WERI-Rb-1 (cell line): Measurements from ENCODE around the gene SERBP1.
"Not testable (repeated sequence)": the region's sequence is repeated elsewhere in the genome, so short reads cannot be mapped to it uniquely, and the experiment has no call there.

Source experiments
- DNase-seq: peaks from one replicate; pipeline ENCODE4 v3.0.0-alpha.2; 2020
- H3K27ac ChIP-seq: fragments of 250-450 bp; sonication (Bioruptor Pico); 2 replicates; pipeline ENCODE4 v1.5.1; 2020; ENCODE audit warnings: mild to moderate bottlenecking, moderate library complexity
- H3K27me3 ChIP-seq: fragments of 250-450 bp; sonication (Bioruptor Pico); 2 replicates; pipeline ENCODE4 v1.5.1; 2021; ENCODE audit warnings: mild to moderate bottlenecking, low read depth, moderate library complexity; ENCODE audit not compliant: insufficient read depth, severe bottlenecking
- H3K36me3 ChIP-seq: fragments of 250-450 bp; sonication (Bioruptor Pico); 2 replicates; pipeline ENCODE4 v1.5.1; 2020; ENCODE audit warnings: mild to moderate bottlenecking, moderate library complexity
- H3K4me3 ChIP-seq: 2 replicates; pipeline ENCODE4 v1.5.1; 2011; ENCODE audit warnings: low read depth, mild to moderate bottlenecking, control low read depth, low read length
- H3K9me3 ChIP-seq: fragments of 250-450 bp; sonication (Bioruptor Pico); 2 replicates; pipeline ENCODE4 v1.5.1; 2021; ENCODE audit warnings: mild to moderate bottlenecking, moderate library complexity; ENCODE audit not compliant: severe bottlenecking
- TF ChIP-seq, protein P1 (sequence below): IDR thresholded peaks from 2 replicates; pipeline ENCODE4 v1.5.1; 2011; ENCODE audit warnings: low read depth, mild to moderate bottlenecking, control low read depth, inconsistent platforms, low read length

The SERBP1 gene

DNA sequence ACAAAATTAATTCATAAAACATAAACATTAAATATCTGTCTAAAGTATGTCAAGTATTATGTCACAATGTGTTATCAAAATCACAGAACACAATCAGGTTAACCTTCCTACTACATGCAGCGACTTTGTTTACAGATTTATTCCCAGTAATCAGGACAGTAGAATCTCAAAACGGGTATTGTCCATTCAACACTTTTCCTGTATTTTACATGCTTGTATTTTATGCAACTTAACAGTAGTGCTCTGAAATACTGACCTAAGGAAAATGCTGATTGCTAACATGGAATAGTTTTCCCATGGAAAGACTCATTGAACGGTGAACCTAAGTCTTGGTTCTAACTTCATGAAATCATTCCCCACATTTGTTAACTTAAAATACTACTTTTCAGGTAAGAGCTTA lies 2.3 kb downstream of the SERBP1 start:
- DNase-seq, result no peak
- H3K27me3 ChIP-seq, result no peaks in the 10 kb centered on the region
- no peaks in the 10 kb centered on the region for H3K9me3 ChIP-seq
- no peak overlapping the region for H3K27ac ChIP-seq
- TF ChIP-seq, protein P1, sequence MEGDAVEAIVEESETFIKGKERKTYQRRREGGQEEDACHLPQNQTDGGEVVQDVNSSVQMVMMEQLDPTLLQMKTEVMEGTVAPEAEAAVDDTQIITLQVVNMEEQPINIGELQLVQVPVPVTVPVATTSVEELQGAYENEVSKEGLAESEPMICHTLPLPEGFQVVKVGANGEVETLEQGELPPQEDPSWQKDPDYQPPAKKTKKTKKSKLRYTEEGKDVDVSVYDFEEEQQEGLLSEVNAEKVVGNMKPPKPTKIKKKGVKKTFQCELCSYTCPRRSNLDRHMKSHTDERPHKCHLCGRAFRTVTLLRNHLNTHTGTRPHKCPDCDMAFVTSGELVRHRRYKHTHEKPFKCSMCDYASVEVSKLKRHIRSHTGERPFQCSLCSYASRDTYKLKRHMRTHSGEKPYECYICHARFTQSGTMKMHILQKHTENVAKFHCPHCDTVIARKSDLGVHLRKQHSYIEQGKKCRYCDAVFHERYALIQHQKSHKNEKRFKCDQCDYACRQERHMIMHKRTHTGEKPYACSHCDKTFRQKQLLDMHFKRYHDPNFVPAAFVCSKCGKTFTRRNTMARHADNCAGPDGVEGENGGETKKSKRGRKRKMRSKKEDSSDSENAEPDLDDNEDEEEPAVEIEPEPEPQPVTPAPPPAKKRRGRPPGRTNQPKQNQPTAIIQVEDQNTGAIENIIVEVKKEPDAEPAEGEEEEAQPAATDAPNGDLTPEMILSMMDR, result no peak
- H3K36me3 ChIP-seq, result peaks cover 64% of the 10 kb centered on the region
- H3K4me3 ChIP-seq, result peak overlapping the region; percentile 70

DNA sequence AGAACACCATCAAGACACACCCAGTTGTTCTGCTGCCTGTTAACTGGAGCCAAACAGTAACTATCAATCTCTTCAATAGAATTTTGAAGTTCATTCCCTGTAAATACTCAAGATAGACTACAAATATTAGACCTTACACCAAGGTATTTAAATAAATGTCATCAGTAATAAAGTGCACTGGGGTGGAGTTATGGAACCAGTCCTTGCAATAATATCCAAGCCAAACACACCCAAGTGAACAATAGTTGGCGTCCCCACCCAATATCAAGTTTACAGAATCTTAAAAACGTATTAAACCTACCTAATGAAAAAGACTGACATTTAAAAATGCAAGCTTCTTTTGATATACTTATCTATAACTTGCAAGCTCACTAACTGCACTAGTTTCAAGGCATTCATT lies 2.7 kb downstream of the SERBP1 start:
- peak overlapping the region; percentile 70 for H3K4me3 ChIP-seq
- TF ChIP-seq, protein P1, result no peak
- H3K36me3 ChIP-seq, result peaks cover 68% of the 10 kb centered on the region
- DNase-seq, result no peak
- no peaks in the 10 kb centered on the region for H3K27me3 ChIP-seq
- H3K9me3 ChIP-seq, result no peaks in the 10 kb centered on the region
- no peak overlapping the region for H3K27ac ChIP-seq

DNA sequence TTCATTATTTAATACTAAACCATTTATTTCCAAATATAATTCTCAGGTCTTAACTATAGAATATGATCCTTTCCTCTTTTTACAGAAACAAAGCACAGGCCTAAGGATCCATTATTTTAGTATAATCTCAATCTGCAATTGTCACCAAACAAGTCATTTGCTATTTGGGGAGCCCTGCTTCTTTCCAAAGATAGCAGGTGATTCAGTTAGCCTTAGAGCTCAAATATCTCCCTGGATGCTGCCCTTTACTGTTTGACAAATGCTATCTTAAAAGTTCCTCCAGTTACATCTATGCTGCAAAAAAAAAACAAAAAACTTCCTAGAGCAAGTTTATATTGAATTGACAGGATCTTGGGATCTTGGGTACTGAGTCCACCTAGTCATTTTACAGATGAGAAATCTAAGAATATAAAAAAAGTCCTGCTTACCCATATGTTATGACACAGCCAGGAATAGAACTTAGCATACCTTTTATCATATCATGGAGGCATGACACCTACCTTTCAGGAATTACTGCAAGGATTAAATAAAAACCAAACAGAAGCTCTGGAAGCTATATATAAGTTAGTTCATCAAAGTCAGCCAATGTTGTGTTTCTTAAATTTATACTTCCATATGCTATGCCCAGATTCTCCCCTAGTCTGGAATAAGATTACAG lies 9.2 kb downstream of the SERBP1 start:
- no peaks in the 10 kb centered on the region for H3K27me3 ChIP-seq
- no peak for DNase-seq
- TF ChIP-seq, protein P1, result no peak
- H3K27ac ChIP-seq, result no peak overlapping the region
- no peak overlapping the region for H3K4me3 ChIP-seq
- H3K9me3 ChIP-seq, result no peaks in the 10 kb centered on the region
- H3K36me3 ChIP-seq, result peaks cover 99% of the 10 kb centered on the region

DNA sequence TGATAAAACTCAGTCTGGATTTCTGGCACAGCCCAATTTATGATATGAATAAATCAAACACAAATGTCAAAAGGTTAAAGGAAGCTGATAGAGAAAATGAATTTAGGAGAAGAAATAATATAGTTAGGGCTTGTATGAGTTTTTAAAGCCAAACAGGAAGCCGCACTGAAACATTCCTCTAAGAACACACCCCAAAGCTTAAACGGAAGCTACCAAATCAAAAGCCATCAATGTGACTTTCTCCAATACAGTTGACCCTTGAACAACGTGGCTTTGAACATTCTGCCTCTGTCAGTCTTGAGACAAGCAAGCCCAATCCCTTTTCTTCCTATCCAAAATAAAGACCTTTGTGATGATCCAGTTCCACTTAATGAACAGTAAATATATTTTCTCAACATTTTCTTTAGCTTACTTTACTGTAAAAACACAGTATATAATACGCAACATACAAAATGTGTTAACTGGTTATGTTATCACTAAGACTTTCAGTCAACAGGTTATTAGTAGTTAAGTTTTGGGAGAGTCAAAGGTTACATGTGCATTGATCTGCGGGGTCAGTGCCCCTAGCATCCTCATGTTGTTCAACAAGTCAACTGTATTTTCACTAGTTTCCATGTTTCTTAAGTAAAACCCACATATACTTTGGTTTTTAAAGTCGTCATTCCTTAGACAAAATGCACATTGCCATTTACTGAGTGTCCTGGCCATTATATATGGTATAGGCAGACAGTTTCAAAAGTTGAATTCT lies 11.2 kb downstream of the SERBP1 start:
- H3K9me3 ChIP-seq, result no peaks in the 10 kb centered on the region
- H3K4me3 ChIP-seq, result no peak overlapping the region
- peaks cover 99% of the 10 kb centered on the region for H3K36me3 ChIP-seq
- no peak for DNase-seq
- TF ChIP-seq, protein P1, result no peak
- H3K27ac ChIP-seq, result no peak overlapping the region
- no peaks in the 10 kb centered on the region for H3K27me3 ChIP-seq

DNA sequence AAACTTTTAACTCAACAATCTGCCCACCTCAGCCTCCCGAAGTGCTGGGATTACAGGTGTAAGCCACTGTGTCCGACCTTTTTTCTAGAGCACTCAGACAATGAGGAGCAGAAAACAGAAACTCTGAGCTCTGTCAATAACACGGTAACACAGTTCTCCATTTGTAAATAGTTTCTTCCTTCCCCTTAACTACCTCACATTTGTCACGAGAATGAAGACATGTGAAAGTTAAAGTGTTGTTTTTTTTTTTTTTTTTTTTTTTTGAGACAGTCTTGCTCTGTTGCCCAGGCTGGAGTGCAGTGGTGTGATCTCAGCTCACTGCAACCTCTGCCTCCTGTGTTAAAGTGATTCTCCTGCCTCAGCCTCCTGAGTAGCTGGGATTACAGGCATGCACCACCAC lies 12.5 kb downstream of the SERBP1 start:
- peaks cover 97% of the 10 kb centered on the region for H3K36me3 ChIP-seq

DNA sequence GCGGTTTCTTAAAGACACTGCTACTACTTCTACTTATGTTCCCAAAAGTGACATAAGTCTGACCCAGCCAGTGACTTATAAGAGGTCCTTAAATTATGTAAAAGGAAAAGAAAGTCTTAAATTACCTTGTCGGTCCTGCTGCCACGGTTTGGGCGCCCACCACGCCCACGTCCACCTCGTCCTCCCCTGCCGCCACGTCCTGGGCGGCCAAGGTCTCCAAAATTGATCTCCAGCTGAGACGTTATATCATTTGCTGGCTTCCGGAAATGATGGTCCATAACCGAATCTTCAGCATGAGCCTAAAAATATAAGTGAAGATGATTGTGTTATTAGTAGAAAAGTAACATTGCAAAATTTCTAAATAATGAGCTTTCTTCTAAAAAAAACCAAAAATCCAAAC lies 15.2 kb downstream of the SERBP1 start:
- Histone ChIP-seq H3K36me3 (peaks cover 86% of the 10 kb centered on the region), H3K9me3 (no peaks in the 10 kb centered on the region), H3K27me3 (no peaks in the 10 kb centered on the region), H3K4me3 (no peak overlapping the region), H3K27ac (no peak overlapping the region)
- no peak for DNase-seq
- TF ChIP-seq, protein P1, result no peak

More for the DNA sequence above, 12.5 kb downstream of the SERBP1 start:
- not testable (repeated sequence) for H3K9me3 ChIP-seq, H3K27ac ChIP-seq, DNase-seq, H3K4me3 ChIP-seq, H3K27me3 ChIP-seq
